Type B pancreatic cell (in vitro differentiated cells): ENCODE data around the gene GNB5. TPM values are rescaled to one million over a fixed set of nuclear protein-coding genes. Genes with fewer than 3 reads are reported as not detected.

Experiments
- DNase-seq: peaks from one replicate; pipeline ENCODE4 v3.0.0; 2021; ENCODE audit warnings: mixed read lengths; ENCODE audit not compliant: unreplicated experiment; ENCODE audit errors: extremely low spot score
- H3K27ac Mint-ChIP-seq: 2 replicates; pipeline ENCODE4 v1.8.0; 2021; ENCODE audit warnings: mild to moderate bottlenecking, mixed read lengths
- H3K27me3 Mint-ChIP-seq: 2 replicates; pipeline ENCODE4 v1.8.0; 2021; ENCODE audit warnings: mixed read lengths
- H3K36me3 Mint-ChIP-seq: 2 replicates; pipeline ENCODE4 v1.8.0; 2021; ENCODE audit warnings: mixed read lengths
- H3K4me1 Mint-ChIP-seq: one replicate; pipeline ENCODE4 v1.8.0; 2021; ENCODE audit warnings: mixed read lengths; ENCODE audit not compliant: unreplicated experiment
- H3K4me3 Mint-ChIP-seq: 2 replicates; pipeline ENCODE4 v1.8.0; 2021; ENCODE audit warnings: mild to moderate bottlenecking, mixed read lengths
- H3K9me3 Mint-ChIP-seq: 2 replicates; pipeline ENCODE4 v1.8.0; 2021; ENCODE audit warnings: mixed read lengths
- total RNA-seq: library from RNA; stranded (reverse); gene quantifications from 2 replicates; pipeline ENCODE4 v1.2.1, GENCODE V29; 2021; ENCODE audit warnings: low replicate concordance
- TF ChIP-seq, protein P1 (sequence below): fragments of 200-600 bp; sonication (generic); conservative IDR thresholded peaks from 2 replicates; pipeline ENCODE4 v1.5.0; 2021; ENCODE audit warnings: antibody characterized with exemption, mild to moderate bottlenecking

The GNB5 gene
- total RNA-seq, 1 donor from 2014 or later: 19.9 TPM

DNA sequence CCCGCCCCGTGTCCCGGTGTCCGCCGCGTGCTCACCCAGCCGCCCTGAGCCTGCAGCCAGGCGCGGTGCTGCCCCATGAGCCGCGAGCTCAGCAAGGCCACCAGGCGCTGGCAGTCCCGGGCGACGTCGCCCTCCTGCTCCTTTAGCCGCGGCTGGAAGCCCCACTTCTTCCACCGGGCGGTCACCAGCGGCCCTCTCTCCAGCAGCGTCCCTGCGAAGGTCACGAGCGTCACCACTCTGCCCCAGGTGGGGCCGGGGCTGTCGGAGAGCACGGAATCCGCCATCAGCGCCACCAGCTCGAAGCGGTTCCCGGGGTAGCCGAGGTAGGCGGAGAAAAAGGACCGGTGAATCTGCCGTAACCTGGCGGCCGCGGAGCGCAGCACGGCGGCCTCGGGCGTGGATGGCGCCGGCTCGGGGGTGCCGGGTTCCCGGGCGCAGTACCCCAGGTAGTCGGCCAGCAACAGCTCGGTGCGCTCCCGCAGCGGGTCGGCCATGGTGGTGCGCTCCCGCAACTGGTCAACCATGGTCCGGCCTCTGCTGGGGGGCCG is 78.9 kb downstream of the GNB5 start:
- no peak for DNase-seq

DNA sequence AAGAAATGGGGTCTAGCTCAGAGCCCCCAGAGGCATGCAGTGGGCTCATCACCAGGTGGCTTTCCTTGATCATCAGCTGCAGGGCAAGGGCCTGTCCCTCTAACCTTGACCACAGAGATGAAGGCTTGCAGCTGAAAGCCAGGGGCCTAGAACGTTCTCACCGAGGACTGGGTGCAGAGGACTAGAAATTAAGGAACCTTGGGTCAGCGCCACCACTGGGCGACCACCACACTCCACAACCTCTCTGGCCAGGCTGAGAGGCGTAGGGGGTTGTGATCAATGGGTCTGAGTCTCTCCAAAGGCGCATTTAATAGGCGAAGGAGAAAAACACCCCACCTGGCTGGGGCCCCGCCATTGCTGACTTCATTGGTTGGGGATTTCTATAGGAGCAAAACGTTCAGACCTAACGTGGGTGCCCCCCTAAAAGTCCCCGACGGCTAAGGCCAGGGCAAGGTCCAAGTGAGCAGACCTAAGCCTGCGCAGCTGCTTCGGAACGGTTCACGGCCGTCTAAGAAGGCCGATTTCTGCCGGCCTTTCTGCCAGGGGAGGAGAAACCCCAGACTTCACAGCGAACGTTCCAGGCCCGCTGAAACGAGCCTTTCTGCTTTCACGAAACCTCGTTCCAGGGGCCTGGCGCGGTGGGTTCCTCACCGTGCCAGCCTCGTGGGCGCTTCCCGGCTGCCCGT is 79.5 kb downstream of the GNB5 start:
- H3K4me1 Mint-ChIP-seq: peaks cover 11% of the 10 kb centered on the region
- no peak for DNase-seq
- TF ChIP-seq, protein P1, sequence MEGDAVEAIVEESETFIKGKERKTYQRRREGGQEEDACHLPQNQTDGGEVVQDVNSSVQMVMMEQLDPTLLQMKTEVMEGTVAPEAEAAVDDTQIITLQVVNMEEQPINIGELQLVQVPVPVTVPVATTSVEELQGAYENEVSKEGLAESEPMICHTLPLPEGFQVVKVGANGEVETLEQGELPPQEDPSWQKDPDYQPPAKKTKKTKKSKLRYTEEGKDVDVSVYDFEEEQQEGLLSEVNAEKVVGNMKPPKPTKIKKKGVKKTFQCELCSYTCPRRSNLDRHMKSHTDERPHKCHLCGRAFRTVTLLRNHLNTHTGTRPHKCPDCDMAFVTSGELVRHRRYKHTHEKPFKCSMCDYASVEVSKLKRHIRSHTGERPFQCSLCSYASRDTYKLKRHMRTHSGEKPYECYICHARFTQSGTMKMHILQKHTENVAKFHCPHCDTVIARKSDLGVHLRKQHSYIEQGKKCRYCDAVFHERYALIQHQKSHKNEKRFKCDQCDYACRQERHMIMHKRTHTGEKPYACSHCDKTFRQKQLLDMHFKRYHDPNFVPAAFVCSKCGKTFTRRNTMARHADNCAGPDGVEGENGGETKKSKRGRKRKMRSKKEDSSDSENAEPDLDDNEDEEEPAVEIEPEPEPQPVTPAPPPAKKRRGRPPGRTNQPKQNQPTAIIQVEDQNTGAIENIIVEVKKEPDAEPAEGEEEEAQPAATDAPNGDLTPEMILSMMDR: no peak

More for the DNA sequence above, 78.9 kb downstream of the GNB5 start:
- Mint-ChIP-seq H3K36me3 (no peaks in the 10 kb centered on the region), H3K4me3 (no peak overlapping the region), H3K4me1 (peaks cover 13% of the 10 kb centered on the region), H3K9me3 (no peaks in the 10 kb centered on the region), H3K27me3 (peaks cover 10% of the 10 kb centered on the region), H3K27ac (no peak overlapping the region)
- TF ChIP-seq, protein P1: no peak

DNA sequence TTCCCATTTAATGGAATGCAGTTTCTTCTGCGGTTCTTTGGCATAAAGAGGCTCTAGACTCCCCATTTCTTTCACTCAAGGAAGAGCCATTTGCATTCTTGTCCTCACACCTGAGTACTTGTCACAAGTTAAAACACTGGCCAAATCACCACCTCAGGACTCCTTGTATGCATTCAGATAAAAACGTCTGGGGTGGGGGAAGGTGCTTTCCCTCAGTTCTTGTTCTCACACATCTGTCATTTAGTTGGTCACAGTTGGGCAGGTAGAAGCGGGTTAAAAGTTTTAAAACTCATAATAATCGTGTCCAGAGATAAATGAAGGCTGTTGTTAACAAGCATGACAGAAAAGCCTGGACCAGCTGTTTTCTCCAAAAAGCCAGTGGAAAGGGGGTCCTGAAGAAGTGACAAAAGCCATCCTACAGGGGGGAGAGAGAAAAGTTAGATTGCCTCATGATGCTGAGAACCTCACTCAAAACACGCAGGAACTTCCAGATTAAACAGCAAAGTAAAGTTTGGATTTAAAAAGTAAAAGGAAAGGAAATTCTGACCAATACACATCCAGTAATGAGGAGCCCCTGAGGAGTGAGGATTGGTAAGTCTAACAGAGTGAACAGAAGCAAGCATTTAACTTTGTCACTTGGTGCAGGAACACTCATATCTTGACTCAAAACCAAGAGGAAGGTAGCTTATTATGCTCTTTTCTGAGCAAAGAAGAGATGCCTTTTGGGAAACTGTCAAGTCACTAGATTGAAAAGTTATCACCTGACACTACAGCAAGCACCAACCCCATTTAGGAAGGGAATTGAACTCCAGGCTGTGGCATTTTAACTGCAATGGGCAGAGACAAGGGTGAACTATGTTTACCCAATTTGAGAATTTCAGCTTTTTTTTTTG is 81.4 kb downstream of the GNB5 start:
- Mint-ChIP-seq H3K27ac (no peak overlapping the region), H3K4me1 (no peaks in the 10 kb centered on the region), H3K36me3 (no peaks in the 10 kb centered on the region), H3K4me3 (no peak overlapping the region), H3K27me3 (peaks cover 10% of the 10 kb centered on the region), H3K9me3 (no peaks in the 10 kb centered on the region)
- TF ChIP-seq, protein P1: no peak
- DNase-seq: no peak

More for the DNA sequence above, 79.5 kb downstream of the GNB5 start:
- Mint-ChIP-seq H3K4me3 (no peak overlapping the region), H3K36me3 (no peaks in the 10 kb centered on the region), H3K9me3 (no peaks in the 10 kb centered on the region), H3K27me3 (peaks cover 10% of the 10 kb centered on the region), H3K27ac (no peak overlapping the region)

DNA sequence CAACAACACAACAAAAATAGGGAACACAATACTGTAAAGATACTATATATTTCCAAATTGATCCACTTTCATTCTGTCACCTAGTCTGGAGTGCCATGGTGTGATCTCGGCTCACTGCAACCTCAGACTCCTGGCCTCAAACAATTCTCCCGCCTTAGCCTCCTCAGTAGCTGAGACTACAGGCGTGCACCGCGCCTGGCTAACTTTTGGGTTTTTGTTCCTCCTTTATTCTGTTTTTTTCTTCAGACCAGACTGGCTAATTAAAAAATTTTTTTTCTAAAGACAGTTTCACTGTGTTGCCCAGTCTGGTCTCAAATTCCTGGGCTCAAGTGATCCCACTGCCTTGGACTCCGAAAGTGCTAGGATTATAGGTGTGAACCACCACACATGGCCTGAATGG is 84.0 kb downstream of the GNB5 start:
- H3K4me3 Mint-ChIP-seq: no peak overlapping the region
- TF ChIP-seq, protein P1: no peak
- no peaks in the 10 kb centered on the region for H3K36me3 Mint-ChIP-seq
- H3K27me3 Mint-ChIP-seq: peaks cover 7% of the 10 kb centered on the region
- H3K4me1 Mint-ChIP-seq: no peaks in the 10 kb centered on the region
- DNase-seq: no peak
- no peaks in the 10 kb centered on the region for H3K9me3 Mint-ChIP-seq
- no peak overlapping the region for H3K27ac Mint-ChIP-seq

DNA sequence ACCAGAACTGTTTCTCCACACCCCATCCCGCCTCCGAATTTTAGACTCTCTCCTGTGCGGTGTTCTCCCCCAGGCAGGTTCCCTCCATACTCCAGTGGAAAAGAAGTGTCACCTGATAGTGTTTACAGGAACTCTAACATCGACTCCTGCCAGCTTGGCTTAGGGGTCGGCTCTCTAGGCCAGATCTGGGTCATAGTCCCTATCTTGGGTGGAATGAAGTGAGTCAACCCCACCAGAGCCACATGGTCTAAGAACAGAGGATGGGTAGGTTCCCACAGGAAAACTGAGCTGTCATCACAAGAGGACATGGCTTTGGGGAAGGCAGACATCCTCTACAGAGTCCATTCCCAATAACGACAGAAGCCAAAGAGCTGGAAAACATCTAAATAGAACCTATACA is 84.6 kb downstream of the GNB5 start:
- Mint-ChIP-seq H3K36me3 (no peaks in the 10 kb centered on the region), H3K4me3 (no peak overlapping the region), H3K27me3 (peaks cover 9% of the 10 kb centered on the region), H3K4me1 (no peaks in the 10 kb centered on the region), H3K27ac (no peak overlapping the region), H3K9me3 (no peaks in the 10 kb centered on the region)
- TF ChIP-seq, protein P1: no peak
- no peak for DNase-seq
